ENCODE results near the gene PEAK3. TPM values are rescaled to one million over a fixed set of nuclear protein-coding genes. Genes with fewer than 3 reads are reported as not detected.

Gene PEAK3
- total and polyA plus RNA-seq, 9 donors: 0.04 to 0.12 (median 0.09) TPM; not detected in 3

- 57% methylated on average over 22 of the region's 26 CpGs for WGBS (ENCODE audit: insufficient coverage)
- H3K9me3 ChIP-seq (replicated peaks; ENCODE audit: control insufficient read depth, low read depth, low read length): no peaks in the 10 kb centered on the region
- no peaks in the 10 kb centered on the region for H3K36me3 ChIP-seq (ENCODE audit: control insufficient read depth, insufficient read depth, low read length)
- no peak overlapping the region for H3K4me3 ChIP-seq (ENCODE audit: low read length)
- H3K27me3 ChIP-seq (ENCODE audit: control insufficient read depth, insufficient read depth, low read length): peaks cover 24% of the 10 kb centered on the region
- DNase-seq: no peak
- H3K4me1 ChIP-seq (ENCODE audit: control insufficient read depth, insufficient read depth, low read length): peaks cover 18% of the 10 kb centered on the region
- no peak overlapping the region for H3K27ac ChIP-seq (ENCODE audit: low read length)
These were observed 1.2 kb downstream of the PEAK3 start for GRCh38 chr19:2280633-2281264.

- H3K36me3 ChIP-seq (ENCODE audit: control insufficient read depth, insufficient read depth, low read length): peaks cover 5% of the 10 kb centered on the region
- peaks cover 35% of the 10 kb centered on the region for H3K4me1 ChIP-seq (ENCODE audit: control insufficient read depth, insufficient read depth, low read length)
- no peak overlapping the region for H3K4me3 ChIP-seq (ENCODE audit: low read length)
- no peak overlapping the region for H3K27ac ChIP-seq (ENCODE audit: low read length)
- H3K27me3 ChIP-seq (ENCODE audit: control insufficient read depth, insufficient read depth, low read length): peaks cover 20% of the 10 kb centered on the region
- no peaks in the 10 kb centered on the region for H3K9me3 ChIP-seq (replicated peaks; ENCODE audit: control insufficient read depth, low read depth, low read length)
- no peak for DNase-seq
- WGBS (ENCODE audit: insufficient coverage): 82% methylated on average over 28 of the region's 33 CpGs
These were observed 3.4 kb downstream of the PEAK3 start for GRCh38 chr19:2278459-2279158.

GRCh38 chr19:2277138-2277537 is 4.8 kb downstream of the PEAK3 start:
- H3K36me3 ChIP-seq (ENCODE audit: control insufficient read depth, insufficient read depth, low read length): peaks cover 14% of the 10 kb centered on the region
- H3K9me3 ChIP-seq (replicated peaks; ENCODE audit: control insufficient read depth, low read depth, low read length): no peaks in the 10 kb centered on the region
- no peak overlapping the region for H3K27ac ChIP-seq (ENCODE audit: low read length)
- 63% methylated on average over 3 of the region's 9 CpGs for WGBS (ENCODE audit: insufficient coverage)
- DNase-seq: no peak
- peaks cover 8% of the 10 kb centered on the region for H3K27me3 ChIP-seq (ENCODE audit: control insufficient read depth, insufficient read depth, low read length)
- H3K4me3 ChIP-seq (ENCODE audit: low read length): no peak overlapping the region
- peaks cover 43% of the 10 kb centered on the region for H3K4me1 ChIP-seq (ENCODE audit: control insufficient read depth, insufficient read depth, low read length)

GRCh38 chr19:2276429-2276986 is 5.5 kb downstream of the PEAK3 start:
- H3K4me1 ChIP-seq (ENCODE audit: control insufficient read depth, insufficient read depth, low read length): peaks cover 42% of the 10 kb centered on the region
- H3K4me3 ChIP-seq (ENCODE audit: low read length): no peak overlapping the region
- peaks cover 19% of the 10 kb centered on the region for H3K36me3 ChIP-seq (ENCODE audit: control insufficient read depth, insufficient read depth, low read length)
- no peak for DNase-seq
- H3K27me3 ChIP-seq (ENCODE audit: control insufficient read depth, insufficient read depth, low read length): peaks cover 2% of the 10 kb centered on the region
- H3K9me3 ChIP-seq (replicated peaks; ENCODE audit: control insufficient read depth, low read depth, low read length): no peaks in the 10 kb centered on the region
- WGBS (ENCODE audit: insufficient coverage): 82% methylated on average over 19 of the region's 28 CpGs
- H3K27ac ChIP-seq (ENCODE audit: low read length): no peak overlapping the region

DNA sequence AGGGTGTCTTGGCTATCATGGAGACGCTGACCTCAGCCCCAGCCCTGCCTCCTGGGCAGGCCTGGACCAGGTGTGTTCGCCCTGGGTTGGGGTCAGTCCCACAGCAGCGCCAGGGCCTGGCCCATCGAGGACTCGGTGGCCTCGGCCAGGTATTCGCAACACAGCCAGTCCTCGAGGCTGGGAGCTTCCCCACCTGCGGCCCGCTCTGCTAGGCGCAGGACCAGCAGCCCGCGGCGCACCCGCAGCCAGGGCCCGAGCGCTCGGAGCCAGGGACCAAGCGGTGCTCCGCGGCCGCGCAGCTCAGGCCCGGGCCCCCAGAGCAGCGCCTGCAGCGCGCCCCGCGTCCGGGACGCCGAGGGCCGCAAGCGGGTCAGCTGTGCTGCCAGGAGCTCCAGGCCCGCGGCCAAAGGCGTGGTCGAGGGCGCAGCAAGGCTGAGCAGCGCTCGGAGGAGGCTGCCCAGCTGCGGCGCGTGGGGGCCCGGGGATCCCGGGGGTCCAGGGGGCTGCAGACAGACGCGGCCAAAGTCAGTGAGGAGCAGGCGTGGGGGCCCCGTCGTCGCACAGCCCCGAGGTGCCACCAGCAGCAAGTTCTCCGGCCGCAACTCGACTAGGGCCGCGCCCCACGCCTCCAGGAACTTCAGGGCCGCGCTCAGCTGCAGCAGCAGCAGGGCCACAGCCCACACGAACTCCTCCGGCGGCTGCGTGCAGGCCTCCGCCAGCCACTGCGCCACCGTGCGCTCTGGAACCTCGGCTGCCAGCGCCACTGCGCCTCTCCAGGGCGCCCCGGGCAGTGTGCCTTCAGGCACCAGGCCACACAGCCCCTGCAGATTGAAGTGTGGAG is 6.2 kb downstream of the PEAK3 start:
- Histone ChIP-seq H3K36me3 (ENCODE audit: control insufficient read depth, insufficient read depth, low read length) (peaks cover 24% of the 10 kb centered on the region), H3K4me1 (ENCODE audit: control insufficient read depth, insufficient read depth, low read length) (peaks cover 48% of the 10 kb centered on the region), H3K27ac (ENCODE audit: low read length) (no peak overlapping the region), H3K9me3 (replicated peaks; ENCODE audit: control insufficient read depth, low read depth, low read length) (no peaks in the 10 kb centered on the region), H3K27me3 (ENCODE audit: control insufficient read depth, insufficient read depth, low read length) (peaks cover 2% of the 10 kb centered on the region), H3K4me3 (ENCODE audit: low read length) (no peak overlapping the region)
- 48% methylated on average over 74 of the region's 74 CpGs for WGBS (ENCODE audit: insufficient coverage)
- DNase-seq: peak; percentile 58

- Histone ChIP-seq H3K4me3 (ENCODE audit: low read length) (no peak overlapping the region), H3K9me3 (replicated peaks; ENCODE audit: control insufficient read depth, low read depth, low read length) (no peaks in the 10 kb centered on the region), H3K27me3 (ENCODE audit: control insufficient read depth, insufficient read depth, low read length) (no peaks in the 10 kb centered on the region), H3K4me1 (ENCODE audit: control insufficient read depth, insufficient read depth, low read length) (peaks cover 48% of the 10 kb centered on the region), H3K27ac (ENCODE audit: low read length) (no peak overlapping the region), H3K36me3 (ENCODE audit: control insufficient read depth, insufficient read depth, low read length) (peaks cover 24% of the 10 kb centered on the region)
- DNase-seq: peak; percentile 77
- 45% methylated on average over 13 of the region's 16 CpGs for whole genome bisulfite sequencing (ENCODE audit: insufficient coverage)
These were observed 6.9 kb downstream of the PEAK3 start for GRCh38 chr19:2274931-2275535.

GRCh38 chr19:2274185-2274711 is 7.7 kb downstream of the PEAK3 start:
- Histone ChIP-seq H3K4me1 (ENCODE audit: control insufficient read depth, insufficient read depth, low read length) (peaks cover 48% of the 10 kb centered on the region), H3K27ac (ENCODE audit: low read length) (peak overlapping the region; percentile 48), H3K27me3 (ENCODE audit: control insufficient read depth, insufficient read depth, low read length) (no peaks in the 10 kb centered on the region), H3K4me3 (ENCODE audit: low read length) (no peak overlapping the region), H3K9me3 (replicated peaks; ENCODE audit: control insufficient read depth, low read depth, low read length) (no peaks in the 10 kb centered on the region), H3K36me3 (ENCODE audit: control insufficient read depth, insufficient read depth, low read length) (peaks cover 24% of the 10 kb centered on the region)
- WGBS (ENCODE audit: insufficient coverage): 84% methylated on average over 5 of the region's 9 CpGs
- peak; percentile 13 for DNase-seq

- H3K4me1 ChIP-seq (ENCODE audit: control insufficient read depth, insufficient read depth, low read length): peaks cover 48% of the 10 kb centered on the region
- DNase-seq: peak; percentile 80
- H3K9me3 ChIP-seq (replicated peaks; ENCODE audit: control insufficient read depth, low read depth, low read length): no peaks in the 10 kb centered on the region
- 8% methylated on average over 41 of the region's 45 CpGs for WGBS (ENCODE audit: insufficient coverage)
- H3K27me3 ChIP-seq (ENCODE audit: control insufficient read depth, insufficient read depth, low read length): no peaks in the 10 kb centered on the region
- H3K4me3 ChIP-seq (ENCODE audit: low read length): no peak overlapping the region
- H3K36me3 ChIP-seq (ENCODE audit: control insufficient read depth, insufficient read depth, low read length): peaks cover 24% of the 10 kb centered on the region
- H3K27ac ChIP-seq (ENCODE audit: low read length): peak overlapping the region; percentile 83
These were observed 8.4 kb downstream of the PEAK3 start for GRCh38 chr19:2273356-2274184.

Data from muscle of leg (tissue), 11 donors.